NCI-H2171 (cell line): ENCODE measurements around the gene TMEM272.

Source experiments
- DNase-seq: peaks from one replicate; lab custom pipeline; 2025; lab: John Stamatoyannopoulos, UW

The TMEM272 gene

DNA sequence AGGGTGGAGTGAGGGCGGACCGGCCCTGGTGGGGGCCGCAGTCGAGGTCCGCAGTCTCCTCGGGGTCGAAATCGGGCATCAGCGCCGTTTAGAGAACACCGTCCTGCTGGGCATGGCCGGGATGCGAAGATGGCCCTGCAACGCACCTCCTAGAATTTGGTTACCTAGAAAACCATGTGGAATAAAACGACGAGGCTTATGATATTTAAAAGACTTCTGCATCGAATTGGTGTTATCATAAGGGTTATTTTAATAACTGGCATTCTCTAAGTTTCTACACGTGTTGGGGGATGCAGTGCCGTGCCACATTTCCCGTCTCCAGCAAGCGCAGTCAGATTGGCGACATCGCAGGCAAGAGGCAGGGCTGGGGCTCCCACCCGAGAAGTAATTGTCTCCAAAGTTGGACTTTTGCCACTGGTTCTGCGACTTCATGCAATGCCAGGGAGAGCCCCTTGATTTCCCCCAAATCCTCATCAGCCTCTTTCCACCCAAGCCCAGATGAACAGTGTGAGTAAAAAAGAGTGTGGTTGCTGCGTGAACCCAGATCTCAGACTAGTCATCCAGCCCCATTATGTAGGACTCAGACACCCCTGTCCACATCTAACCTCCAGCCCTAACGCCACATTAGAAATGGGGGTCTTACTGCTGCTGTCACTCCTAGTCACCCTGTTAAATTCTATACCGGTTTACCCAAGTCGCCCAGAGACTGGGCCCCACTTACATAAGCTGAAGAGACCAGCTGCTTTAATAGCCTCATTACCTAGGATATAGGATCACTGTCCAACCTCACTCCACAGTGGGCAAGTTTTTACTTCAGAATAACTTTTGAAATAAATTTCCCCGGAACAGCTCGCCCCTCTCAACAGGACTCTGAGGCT is 40.4 kb downstream of the TMEM272 start:
- no peak for DNase-seq

GRCh38 chr13:51803422-51804294 is 41.3 kb downstream of the TMEM272 start, which contains the start of gene DHRS12:
DHRS12 (minus strand) TSS chr13:51804163; CDS start chr13:51799659, 4,504 bp downstream.
- peak; percentile 92 for DNase-seq

DNA sequence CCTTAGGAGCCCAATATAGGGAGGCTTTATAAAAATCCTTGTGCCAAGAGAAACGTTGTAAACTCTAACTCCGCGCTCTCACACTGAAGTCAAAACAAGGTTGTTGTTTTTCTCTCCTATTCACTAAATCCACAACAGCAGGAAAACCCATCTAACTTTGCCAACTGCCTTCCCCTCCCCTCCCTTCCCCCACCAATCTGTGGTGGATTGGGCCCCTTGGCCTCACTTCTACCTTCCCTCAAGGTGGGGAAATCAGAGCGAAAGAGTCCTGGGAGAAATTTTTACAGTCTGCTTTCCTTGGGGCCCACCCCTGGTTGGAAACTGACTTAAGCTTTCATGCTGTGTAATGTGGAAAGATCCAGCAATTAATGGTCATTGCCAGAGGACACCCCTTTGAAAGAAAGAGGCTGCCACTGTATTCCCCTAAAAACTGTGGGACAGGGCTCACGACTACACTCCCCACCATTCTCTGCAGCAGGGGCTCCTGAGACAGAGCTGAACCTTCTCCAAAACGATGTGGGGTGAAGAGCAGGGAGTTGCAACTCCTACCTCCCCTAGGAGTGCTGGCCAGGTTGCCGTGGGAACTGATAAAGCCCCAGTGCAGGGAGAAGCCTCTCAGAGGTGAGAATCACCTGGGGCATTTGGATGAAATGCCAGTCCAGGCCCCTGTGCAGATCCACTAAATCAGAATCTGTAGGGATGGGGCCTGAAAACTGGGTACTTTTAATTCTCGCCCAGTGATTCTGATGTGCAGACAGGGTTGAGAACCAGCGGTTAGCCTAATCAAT is 42.2 kb downstream of the TMEM272 start:
- no peak for DNase-seq

DNA sequence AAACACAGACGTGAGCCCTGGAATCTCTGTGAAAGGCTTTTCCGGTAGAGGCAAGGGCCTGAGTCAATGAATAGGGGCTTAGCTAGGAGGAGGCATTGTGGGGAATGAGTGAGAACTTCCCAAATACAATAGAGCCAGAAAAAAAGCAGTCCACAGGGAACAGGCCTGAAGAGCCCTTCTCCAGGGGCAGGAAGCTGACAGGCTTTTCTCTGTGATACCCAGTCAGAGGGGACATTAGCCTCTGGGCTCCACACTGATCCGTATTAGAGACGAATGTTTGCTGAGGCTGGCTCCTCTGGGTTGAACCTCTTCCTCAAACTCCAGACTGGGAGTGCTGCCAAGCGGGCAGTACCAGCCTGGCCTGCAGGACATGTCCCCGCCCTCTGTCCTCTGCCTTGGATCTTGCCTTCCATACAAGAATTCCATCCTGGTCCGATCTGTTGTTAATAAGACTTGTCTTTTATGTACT is 43.3 kb downstream of the TMEM272 start:
- no peak for DNase-seq

GRCh38 chr13:51800486-51800885 is 44.5 kb downstream of the TMEM272 start:
- DNase-seq = no peak

DNA sequence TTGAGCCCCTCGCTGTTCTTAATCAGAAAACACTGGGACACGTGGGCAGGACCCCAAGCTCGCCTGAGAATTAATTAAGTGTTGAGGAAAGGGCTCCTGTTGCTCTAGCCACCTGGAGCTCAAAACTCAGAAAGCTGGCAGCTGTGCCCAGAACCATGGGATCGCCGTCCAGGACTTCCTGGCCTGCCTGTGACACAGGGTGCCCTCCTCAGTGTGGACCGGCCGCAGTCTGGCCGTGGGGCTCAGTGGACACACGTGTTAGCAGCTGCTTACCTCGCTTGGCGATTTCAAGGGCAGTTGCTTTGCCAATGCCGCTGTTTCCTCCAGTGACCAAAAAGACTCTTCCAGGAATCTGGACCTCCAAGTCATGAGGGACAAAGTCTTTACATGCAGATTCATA is 45.7 kb downstream of the TMEM272 start:
- no peak for DNase-seq

DNA sequence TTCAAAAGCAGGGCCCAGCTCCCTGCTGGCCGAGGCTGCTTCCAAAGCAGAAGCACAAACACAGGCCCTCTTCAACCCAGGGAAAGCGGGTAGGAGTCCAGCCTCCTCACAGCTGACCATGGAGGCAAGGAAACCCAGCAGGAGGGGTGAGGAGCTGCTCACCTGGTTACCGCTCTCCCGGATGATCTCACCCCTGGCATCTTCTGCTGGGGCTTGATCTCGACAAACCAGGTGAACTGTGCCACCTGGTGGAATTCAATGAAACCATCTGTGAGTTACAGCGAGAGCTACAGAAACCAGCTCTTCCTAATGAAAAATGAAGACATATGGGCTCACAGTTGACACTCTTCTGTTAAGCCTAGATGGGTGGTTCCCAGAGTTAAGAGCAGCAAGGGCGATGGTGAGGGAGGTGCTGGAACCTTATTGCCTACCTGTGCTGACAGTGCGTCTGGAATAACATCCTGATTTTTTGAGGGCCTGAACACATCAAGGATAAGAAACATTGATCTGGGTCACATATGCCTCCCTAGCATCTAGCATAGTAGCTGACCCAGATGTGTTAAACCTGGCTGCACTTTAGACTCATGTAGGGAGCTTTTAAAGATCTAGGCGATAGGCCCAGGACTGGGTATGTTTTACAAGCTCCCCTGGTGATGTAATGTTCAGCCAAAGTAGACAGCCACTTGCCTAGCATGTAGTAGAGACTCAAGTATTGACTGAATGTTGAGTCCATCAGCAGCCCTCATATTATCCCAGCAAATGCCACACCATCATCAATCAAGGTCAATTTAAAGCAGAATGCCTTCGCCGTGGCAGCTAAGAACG is 47.1 kb downstream of the TMEM272 start:
- peak; percentile 88 for DNase-seq

DNA sequence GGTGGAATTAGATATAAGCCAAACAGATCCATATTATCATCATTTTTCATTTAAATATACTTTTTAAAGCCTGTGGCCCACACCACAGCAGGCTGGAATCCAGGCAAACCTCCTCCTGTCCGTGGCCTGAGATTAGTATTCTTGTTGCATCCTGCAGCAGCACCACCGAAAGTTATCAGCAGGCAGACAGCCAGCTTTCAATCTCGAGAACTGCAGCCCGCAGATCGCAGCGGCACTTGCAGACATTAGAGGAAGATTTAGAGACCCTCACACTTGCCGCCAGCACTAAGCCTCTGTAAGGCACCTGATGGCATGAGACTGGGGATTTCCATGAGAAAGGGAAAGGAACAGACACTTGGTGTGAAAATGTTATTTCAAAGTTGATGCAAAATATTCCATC is 48.4 kb downstream of the TMEM272 start:
- DNase-seq = no peak

DNA sequence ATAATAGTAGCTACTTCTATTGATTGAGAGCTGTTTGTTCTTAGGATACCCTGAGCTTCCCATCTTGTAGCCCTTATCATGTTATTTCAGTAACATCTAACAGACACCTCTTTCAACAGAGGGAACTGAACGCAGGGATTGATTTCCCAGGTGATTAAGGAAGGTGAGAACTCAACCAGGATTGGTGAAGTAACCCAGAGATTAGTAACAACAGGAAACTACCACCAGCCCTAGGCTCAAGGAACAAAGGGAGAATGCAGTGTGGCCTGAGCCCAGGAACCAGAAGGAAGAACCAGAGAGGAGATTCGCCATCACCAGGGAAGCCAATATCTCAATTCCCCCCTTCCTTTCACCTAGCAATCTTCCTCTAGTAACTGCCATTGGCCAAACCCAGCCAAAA is 49.6 kb downstream of the TMEM272 start:
- no peak for DNase-seq

- DNase-seq = peak; percentile 39
These were observed 50.0 kb downstream of the TMEM272 start for GRCh38 chr13:51794964-51795363.

DNA sequence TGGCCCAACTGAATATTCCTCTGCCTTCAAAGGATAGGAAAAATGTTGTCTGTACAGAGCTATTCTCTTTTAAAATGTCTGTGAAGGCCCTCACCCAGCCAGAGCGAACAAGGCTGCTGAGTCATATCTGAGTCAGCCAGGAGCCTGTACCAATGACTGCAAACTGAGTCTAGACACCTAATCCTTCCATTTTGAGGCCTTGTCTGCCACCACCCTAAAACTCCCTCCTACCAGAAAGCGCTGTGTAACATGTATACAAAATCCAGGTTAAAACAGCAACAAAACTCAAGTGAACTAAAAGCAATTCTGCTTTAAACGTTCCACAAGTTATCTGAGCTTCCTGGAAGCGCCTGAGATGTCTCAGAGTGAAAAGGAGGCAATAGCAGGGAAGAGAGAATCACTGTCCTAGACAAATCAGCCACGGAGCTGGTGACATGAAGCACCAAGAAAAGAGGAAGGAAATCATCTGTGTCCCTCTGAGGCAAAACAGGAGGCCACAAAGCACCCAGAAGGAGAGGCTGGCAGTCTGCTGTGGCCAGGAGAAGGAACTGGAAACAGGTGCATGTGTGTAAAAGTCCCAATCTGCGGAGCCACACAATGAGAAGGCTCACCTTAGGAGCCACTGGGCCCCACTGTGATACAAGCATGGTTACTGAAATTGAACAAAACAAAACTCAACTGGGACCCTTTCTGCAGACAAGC is 51.3 kb downstream of the TMEM272 start:
- DNase-seq = no peak

- no peak for DNase-seq
These were observed 58.3 kb downstream of the TMEM272 start for GRCh38 chr13:51786425-51787265.

- DNase-seq = peak; percentile 99
These were observed 59.1 kb downstream of the TMEM272 start for GRCh38 chr13:51785712-51786424.

DNA sequence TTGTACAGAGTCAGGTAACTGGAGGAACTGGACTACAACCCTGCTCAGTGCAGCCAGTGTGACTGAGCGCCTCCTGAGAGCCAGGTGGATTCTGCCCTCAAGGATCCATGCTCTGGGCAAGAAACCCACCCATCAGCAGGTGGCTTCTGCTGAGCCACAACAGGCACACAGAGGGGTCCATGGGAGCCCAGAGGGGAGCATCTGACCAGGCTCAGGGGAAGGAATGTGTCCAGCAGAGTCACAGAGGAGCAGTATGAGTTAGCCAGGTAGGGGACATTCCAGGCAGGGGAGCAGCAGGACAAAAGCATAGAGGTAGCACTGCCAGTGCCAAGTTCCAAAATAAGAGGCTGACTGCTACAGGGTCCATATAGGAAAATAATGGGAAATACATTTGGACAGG is 60.9 kb downstream of the TMEM272 start:
- no peak for DNase-seq

- peak; percentile 19 for DNase-seq
These were observed 61.4 kb downstream of the TMEM272 start for GRCh38 chr13:51783428-51784094.

- DNase-seq = peak; percentile 25
These were observed 62.8 kb downstream of the TMEM272 start for GRCh38 chr13:51782026-51782710.

GRCh38 chr13:51781246-51782022 is 63.5 kb downstream of the TMEM272 start:
- no peak for DNase-seq
